GM12873 (cell line): ENCODE data around the gene C14orf180.

Experiments
- TF ChIP-seq, protein P1 (sequence below): IDR thresholded peaks from 2 replicates; pipeline ENCODE4 v1.5.1; 2012; ENCODE audit warnings: low read depth, mild to moderate bottlenecking, moderate library complexity, low read length, control low read depth; ENCODE audit not compliant: insufficient read depth; ENCODE audit errors: missing control alignments

The C14orf180 gene

DNA sequence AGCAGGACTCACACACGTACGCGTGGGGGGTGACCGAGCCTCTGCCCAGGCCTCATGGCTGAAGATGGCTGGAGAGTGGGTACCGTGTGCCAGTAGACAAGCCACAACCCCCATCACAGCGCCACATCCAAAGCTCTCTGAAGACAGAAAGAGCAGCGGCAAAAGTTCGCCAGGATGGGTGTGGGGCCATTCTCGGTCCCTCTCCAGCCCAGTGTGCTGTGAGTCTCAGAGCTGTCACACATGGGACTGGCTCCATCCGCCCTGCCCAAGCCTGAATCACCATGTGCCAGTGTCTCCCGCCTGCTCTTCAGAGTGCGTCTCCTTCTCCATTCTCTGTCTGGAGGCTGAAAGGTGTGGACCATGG lies 19.3 kb downstream of the C14orf180 start:
- TF ChIP-seq, protein P1, sequence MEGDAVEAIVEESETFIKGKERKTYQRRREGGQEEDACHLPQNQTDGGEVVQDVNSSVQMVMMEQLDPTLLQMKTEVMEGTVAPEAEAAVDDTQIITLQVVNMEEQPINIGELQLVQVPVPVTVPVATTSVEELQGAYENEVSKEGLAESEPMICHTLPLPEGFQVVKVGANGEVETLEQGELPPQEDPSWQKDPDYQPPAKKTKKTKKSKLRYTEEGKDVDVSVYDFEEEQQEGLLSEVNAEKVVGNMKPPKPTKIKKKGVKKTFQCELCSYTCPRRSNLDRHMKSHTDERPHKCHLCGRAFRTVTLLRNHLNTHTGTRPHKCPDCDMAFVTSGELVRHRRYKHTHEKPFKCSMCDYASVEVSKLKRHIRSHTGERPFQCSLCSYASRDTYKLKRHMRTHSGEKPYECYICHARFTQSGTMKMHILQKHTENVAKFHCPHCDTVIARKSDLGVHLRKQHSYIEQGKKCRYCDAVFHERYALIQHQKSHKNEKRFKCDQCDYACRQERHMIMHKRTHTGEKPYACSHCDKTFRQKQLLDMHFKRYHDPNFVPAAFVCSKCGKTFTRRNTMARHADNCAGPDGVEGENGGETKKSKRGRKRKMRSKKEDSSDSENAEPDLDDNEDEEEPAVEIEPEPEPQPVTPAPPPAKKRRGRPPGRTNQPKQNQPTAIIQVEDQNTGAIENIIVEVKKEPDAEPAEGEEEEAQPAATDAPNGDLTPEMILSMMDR, result no peak

DNA sequence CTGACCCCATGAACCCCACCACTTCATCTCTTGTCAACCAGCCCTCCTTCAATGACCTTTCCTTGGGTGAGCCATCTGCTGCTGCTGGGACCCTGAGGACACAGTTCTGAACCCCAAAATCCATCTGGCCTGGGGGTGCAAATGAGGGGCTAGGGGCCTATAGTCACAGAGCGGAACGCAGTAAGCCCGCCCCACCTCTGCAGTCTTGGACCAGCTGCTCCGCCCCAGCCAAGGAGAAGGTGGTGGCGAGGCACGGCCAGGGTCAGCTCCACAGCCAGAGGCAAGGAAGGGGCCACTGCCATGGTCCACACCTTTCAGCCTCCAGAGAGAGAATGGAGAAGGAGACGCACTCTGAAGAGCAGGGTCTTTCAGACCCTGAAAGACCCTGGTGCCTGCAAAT lies 19.9 kb downstream of the C14orf180 start:
- TF ChIP-seq, protein P1, result no peak

DNA sequence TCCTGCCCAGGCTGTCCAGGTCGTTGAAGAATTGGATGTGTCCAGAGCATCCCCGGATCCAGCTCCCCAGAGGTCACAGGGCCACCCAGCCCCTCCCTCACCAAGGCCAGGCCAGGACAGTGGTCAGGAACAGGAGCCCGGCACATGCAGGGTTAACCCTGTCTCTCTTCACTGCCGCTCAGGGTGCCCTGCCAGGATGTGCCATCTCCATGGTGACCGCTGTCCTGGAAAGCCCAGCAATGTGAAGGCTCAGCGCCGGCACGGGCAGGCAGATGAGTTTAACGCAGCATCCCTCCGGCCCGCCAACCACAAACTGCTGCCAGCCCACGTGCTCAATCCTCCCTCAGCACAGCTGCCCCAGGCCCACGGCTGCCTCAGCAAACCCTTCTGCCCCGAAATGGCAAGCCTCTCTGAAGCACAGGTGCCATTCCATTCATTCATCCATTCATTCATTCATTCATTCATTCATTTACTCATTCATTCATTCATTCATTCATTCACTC lies 20.6 kb downstream of the C14orf180 start:
- TF ChIP-seq, protein P1, result no peak

DNA sequence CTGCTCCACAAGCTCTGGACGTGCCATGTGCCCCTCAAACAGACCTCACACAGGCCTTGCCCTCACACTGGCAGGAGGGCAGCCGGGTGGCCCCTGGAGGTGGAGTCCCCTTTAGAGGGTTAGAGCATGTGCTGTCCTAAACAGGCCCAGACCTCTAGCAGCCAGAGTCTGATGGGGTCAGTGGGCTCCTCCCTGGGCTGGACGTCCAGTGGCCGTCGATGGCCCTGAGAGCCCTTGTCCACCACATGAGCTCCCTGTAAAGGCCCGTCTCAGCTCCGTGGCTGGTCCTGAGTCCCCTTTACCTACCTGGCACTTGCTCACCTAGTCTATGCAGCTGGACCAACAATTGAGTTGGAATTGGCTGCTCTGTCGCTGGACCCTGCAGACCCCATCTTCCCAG lies 21.2 kb downstream of the C14orf180 start:
- TF ChIP-seq, protein P1, result no peak

DNA sequence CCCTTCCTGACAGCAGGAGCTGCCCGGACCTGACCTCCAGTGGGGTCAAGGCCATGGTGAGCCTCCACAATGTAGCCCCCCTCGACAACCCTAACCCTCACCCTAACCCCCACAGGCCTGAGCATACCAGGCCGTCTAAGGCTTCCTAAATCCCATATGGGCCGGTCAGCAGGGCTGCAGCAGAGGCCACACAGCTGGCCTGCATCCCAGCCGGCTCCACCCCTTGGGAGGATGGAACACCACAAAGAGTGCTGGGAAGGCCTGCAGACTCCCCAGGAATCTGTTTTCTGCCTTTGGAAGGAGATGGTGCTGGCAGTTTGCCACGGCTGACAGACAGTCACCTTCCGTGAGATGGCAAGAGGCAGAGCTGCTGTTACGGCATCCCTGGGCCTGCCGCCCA lies 22.2 kb downstream of the C14orf180 start:
- TF ChIP-seq, protein P1, result no peak

DNA sequence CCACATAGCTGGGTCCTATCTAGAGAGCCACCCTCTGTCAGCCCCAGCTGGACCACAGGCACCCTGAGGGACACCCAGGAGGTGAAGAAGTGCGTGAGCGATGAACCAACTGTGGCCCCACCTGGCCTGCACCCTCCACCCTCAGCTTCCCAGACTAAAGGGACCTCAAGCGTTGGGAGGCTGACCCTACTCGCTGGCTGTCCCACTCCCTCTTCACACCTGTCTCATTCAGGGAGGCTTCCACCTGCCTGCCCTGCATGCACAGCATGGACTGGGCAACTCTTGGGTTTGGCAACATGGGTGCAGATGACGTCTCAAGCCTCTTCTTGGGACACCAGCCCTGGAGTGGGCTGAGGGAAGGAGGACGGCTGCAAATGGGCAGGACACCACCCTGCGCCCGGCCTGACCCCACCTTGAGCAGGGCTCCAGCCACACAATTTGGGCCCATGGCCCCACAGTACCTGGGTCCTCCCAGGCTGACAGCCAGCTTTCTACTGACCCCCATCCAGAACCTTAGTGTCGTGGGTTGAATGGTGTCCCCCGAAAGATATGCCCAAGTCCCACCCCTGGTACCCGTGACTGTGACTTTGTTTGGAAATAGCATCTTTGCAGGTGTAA lies 22.9 kb downstream of the C14orf180 start:
- TF ChIP-seq, protein P1, result no peak

DNA sequence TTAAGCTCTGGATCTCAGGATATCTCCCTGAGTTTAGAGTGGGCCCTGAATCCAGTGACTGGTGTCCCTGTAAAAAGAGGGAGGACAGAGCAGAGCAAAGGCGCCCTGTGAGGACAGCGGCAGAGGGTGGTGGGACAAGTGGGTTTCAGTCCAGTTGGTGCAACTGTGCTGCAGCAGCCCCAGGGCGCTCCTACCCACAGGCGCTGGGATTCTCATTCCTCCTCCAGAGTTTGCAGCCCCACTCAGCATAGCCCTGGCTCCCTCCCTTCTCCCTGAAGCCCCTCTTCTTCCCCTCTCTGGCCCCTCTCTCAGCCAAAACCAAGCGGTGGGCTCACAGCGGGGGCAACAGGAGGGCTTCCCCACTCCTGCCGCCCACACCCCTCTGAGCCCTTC lies 23.4 kb downstream of the C14orf180 start:
- TF ChIP-seq, protein P1, result no peak
